ENCODE measurements around the gene TTC36. TPM values are rescaled to one million over a fixed set of nuclear protein-coding genes. Genes with fewer than 3 reads are reported as not detected.

The TTC36 gene
- total and polyA plus RNA-seq, 2 of the 13 experiments (the other 11 are each of a cell fraction or from before 2014, with no cell fraction given): 0.13 to 0.40 TPM

GRCh38 chr11:118503216-118503615 lies 24.1 kb upstream of the TTC36 start (continued):
- TF ChIP-seq ZBTB49 (CRISPR knock-in tag; IDR thresholded peaks at IDR 0.05; ENCODE audit: borderline replicate concordance) (no peak), NCOA2 (CRISPR knock-in tag; IDR thresholded peaks at IDR 0.05) (no peak), AKAP8 (CRISPR knock-in tag; IDR thresholded peaks at IDR 0.05) (no peak), HDAC1 (CRISPR knock-in tag; IDR thresholded peaks at IDR 0.05) (no peak), ZSCAN21 (CRISPR knock-in tag; IDR thresholded peaks at IDR 0.05; ENCODE audit: borderline replicate concordance) (no peak)

GRCh38 chr11:118511601-118512000 lies 15.7 kb upstream of the TTC36 start:
- ATAC-seq: no peak

More at GRCh38 chr11:118511601-118512000, 15.7 kb upstream of the TTC36 start:
- CTCF ChIA-PET (ENCODE audit: low intra/inter-chr PET ratio, low total read pairs): no interaction called here
- DNase-seq (ENCODE audit: low spot score) (no peak), FAIRE-seq (no peak)
- H3K4me1 ChIP-seq (ENCODE audit: insufficient read depth, low read length): no peaks in the 10 kb centered on the region
- intact Hi-C loops (cut with micrococcal nuclease; ENCODE audit: unreplicated experiment) (no loop called here), in situ Hi-C loops (cut with HindIII; ENCODE audit: extremely low pct_ligation_motif_present, low pct_unique_long_range_greater_than_20kb) (no loop called here)
- no peaks in the 10 kb centered on the region for H4K20me1 ChIP-seq (ENCODE audit: insufficient read depth, low read length)
- H3K27ac ChIP-seq (ENCODE audit: extremely low read length, insufficient read depth, low read length): no peak overlapping the region
- no peak overlapping the region for H2AFZ ChIP-seq (ENCODE audit: low read length)
- TF ChIP-seq SMAD1 (CRISPR knock-in tag; IDR thresholded peaks at IDR 0.05; ENCODE audit: borderline replicate concordance, low read depth) (no peak), IRF9 (CRISPR knock-in tag; IDR thresholded peaks at IDR 0.05; ENCODE audit: borderline replicate concordance) (no peak), DMTF1 (CRISPR knock-in tag; IDR thresholded peaks at IDR 0.05) (no peak), SOX13 (IDR thresholded peaks at IDR 0.05) (no peak), SOX13 (CRISPR knock-in tag; conservative IDR thresholded peaks at IDR 0.05 in 1 of 2, IDR thresholded peaks at IDR 0.05 in 1 of 2) (no peak), IKZF5 (CRISPR knock-in tag; IDR thresholded peaks at IDR 0.05) (no peak), SIX4 (CRISPR knock-in tag; IDR thresholded peaks at IDR 0.05) (no peak), ZSCAN29 (CRISPR knock-in tag; conservative IDR thresholded peaks at IDR 0.05) (no peak), GABPB1 (CRISPR knock-in tag; IDR thresholded peaks at IDR 0.05) (no peak), MLX (CRISPR knock-in tag; IDR thresholded peaks at IDR 0.05) (no peak), XRCC5 (optimal IDR thresholded peaks at IDR 0.05; ENCODE audit: low read length) (no peak)
- no peaks in the 10 kb centered on the region for H3K9me3 ChIP-seq (ENCODE audit: low read length)
- H3K79me2 ChIP-seq (ENCODE audit: insufficient read depth, low read length): no peaks in the 10 kb centered on the region
- POLR2A ChIA-PET: no interaction called here
- 95% methylated on average over 5 of the region's 5 CpGs for WGBS (ENCODE audit: low lambda C conversion rate)
- no peak overlapping the region for H3K4me3 ChIP-seq (replicated peaks in 1 of 3; ENCODE audit: insufficient read depth in 1 of 3, low read depth in 2 of 3, low read length in 3 of 3)
- BruUV-seq (replicated peaks): no TSS peak
- peaks cover 24 to 81% of the 10 kb centered on the region in 2 experiments for H3K36me3 ChIP-seq (replicated peaks in 1 of 2; ENCODE audit: control insufficient read depth in 1 of 2, insufficient read depth in 2 of 2, low read length in 2 of 2)
- H3K27me3 ChIP-seq (ENCODE audit: control insufficient read depth in 1 of 2, insufficient read depth in 2 of 2, low read length in 2 of 2): no peaks in the 10 kb centered on the region; a peak in 1 of 5 replicates
- H3K9ac ChIP-seq (ENCODE audit: insufficient read depth, low read depth, low read length): no peak overlapping the region
- no peak overlapping the region for H3K4me2 ChIP-seq (ENCODE audit: low read depth, low read length)

Measured in HepG2 (cell line).